GM21447 (cell line): ENCODE results near the gene MTFR1L.

ENCODE experiments used
- ATAC-seq: cut with Tn5 transposase; IDR thresholded peaks from one replicate; pipeline ENCODE4 v1.9.1; 2021; ENCODE audit not compliant: unreplicated experiment

The MTFR1L gene

DNA sequence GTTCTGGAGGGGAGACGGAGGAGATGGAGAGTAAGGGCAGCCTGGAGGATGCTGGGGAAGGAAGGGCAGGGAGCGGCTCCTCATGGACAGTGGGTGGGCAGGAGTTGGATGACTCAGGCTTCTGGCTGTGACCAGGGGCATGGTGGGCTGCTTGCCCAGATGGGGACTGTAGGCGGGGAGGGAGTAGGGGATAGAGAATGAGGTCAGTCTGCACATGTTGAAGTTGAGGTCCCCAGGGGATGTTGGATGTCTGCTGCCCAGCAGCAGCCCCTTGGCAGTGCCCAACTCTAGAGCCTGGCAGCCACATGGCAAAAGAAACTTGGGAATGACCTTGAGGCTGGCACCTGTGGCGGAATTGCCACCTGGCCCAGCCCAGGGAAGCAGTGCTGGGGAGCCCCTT, 13.3 kb upstream of the MTFR1L start:
- ATAC-seq, result no peak

- no peak for ATAC-seq
These were observed 12.0 kb upstream of the MTFR1L start for GRCh38 chr1:25807480-25808390.

GRCh38 chr1:25808481-25809244, 11.1 kb upstream of the MTFR1L start:
- ATAC-seq, result no peak

- ATAC-seq, result no peak
These were observed 10.3 kb upstream of the MTFR1L start for GRCh38 chr1:25809283-25809926.

- no peak for ATAC-seq
These were observed 9.8 kb upstream of the MTFR1L start for GRCh38 chr1:25809929-25810328.

DNA sequence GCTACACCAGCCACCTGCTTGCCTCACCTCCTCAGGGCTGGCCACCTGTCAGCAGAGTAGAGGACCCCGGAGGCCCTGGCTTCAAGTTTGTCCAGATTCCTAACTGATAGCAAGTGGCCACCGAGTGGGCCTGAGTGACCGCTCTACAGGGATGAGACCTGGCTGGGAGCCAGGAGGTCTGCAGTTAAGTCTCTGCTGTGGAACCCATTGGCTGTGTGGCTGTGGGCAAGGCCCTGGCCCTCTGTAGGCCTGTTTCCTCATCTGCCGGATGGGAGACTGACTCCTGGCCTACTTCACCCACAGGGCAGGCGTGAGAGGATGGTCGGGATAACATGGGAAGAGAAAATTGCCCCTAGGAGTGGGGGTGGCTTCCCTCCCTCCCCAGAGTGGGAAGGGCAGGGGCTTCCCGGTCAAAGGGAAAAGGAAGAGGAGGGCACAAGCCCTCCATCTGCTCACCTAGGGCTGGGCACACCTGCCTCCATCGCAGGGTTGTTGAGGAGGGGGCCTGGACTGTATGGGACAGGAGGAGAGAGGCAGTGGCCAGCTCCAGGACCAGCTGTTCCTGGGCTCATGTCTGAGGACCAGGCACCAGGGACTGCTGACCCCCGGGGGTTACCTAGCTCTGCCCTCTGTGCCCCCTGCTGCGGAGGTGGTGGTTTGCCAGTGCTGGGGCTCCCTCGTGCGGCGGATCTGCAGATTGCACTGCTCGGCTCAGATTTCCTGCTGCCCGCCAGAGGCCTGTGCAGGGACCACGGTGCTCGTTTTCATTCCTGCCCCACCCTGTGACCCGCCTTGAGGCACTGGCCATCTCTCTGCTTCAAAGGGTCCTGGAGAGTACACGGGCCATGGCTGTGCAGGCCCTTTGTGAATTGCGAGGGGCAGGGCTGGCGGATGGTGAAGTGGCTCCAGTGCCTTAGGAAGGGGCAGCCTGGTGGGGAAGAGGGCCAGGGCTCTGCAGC, 9.1 kb upstream of the MTFR1L start:
- ATAC-seq, result no peak

- no peak for ATAC-seq
These were observed 8.2 kb upstream of the MTFR1L start for GRCh38 chr1:25811384-25812082.

GRCh38 chr1:25813071-25813733, 6.6 kb upstream of the MTFR1L start:
- no peak for ATAC-seq

GRCh38 chr1:25813734-25814471, 5.9 kb upstream of the MTFR1L start:
- ATAC-seq, result no peak

- no peak for ATAC-seq
These were observed 5.1 kb upstream of the MTFR1L start for GRCh38 chr1:25814549-25815087.

- no peak for ATAC-seq
These were observed 4.3 kb upstream of the MTFR1L start for GRCh38 chr1:25815208-25816111.

DNA sequence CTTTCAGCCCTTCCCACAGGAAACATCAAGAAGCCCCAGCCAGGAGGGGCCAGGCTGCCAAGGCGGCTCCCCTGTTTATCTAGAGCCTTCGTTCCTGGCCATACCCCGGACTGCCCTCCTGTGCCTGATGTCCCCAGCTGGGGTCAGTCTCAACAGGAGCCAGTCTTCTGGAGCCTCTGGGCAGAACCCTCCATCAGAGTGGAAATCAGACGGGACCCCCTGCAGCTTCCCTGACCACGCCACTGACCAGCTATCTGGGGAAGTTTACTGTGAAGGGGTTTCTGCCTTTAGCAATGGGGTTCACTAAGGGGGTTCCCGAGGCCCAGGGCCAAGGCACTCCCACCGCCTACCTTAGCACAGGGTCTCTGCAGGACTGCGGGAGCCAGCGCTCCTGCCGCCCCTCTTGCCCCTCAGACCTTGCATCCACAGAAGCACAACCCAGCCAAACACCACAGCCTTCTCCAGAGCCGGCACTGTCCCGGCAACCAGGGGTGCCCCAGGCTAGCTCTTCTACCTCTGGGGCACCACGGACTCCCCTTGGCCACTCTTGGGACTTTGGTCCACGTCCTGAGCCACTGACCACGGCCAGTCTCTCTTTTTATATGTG, 3.5 kb upstream of the MTFR1L start:
- ATAC-seq, result no peak

GRCh38 chr1:25817840-25818501, 1.8 kb upstream of the MTFR1L start:
- no peak for ATAC-seq

- no peak for ATAC-seq
These were observed 1.2 kb upstream of the MTFR1L start for GRCh38 chr1:25818569-25818968.

DNA sequence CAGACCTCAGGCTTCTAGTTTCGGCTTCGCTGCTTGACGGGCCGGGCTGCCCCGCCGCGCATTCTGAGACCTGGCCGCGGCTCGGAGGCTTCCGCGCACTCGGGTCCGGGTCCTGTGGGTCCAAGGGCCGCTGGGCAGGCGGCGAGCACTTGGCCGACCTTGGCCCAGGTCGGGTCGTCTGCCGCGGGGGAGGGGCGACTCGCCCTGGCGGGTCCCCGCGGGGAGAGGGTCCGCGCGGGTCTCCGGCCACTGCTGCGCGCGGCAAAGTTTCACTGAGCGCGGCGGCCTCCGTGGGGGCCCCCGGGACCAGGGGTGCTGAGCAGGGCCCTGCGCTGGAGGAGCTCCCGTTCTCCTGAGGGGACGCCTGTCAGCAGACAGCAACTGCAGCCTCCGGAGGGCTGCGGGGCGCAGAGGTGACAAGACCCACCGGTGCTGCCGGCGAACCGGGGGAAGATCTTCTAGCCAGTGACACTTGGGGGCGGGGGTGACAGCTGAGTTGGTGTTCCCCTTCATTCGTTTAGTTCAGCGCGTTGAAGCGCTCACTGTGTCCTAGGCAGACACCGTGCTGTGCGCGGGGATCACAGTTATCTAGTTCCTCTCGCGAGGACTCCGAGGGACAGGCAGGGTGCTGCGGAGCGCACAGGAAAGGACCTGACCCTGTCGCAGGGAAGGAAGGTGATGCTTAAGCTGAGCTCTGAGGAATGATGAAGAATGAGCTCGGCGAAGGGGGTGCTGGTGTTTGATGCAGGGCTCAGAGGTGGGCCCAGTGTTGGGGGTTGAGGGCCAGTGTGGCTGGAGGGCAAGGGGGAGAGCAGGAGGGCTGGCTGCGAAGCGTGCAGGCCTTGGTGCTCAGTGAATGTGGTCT, 725 bp downstream of the MTFR1L start:
- ATAC-seq, result peak; percentile 57

DNA sequence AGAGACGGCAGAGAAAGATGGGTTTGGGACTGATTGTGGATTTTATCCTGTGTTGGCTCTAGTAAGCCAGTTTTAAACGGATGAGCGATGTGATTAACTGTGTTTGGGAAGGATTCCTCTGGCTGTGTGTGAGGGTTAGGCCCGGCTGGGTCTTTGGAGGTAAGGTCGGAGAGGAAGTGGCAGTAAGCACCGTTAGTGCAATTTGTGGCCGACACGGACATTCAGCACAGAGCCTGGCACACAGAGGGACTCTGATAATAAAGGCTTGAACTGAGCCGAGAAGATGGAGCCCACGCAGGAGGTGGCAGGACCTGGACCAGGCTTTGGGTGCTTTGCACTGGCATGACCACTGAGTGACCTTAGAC, 1.3 kb downstream of the MTFR1L start:
- ATAC-seq, result no peak
